Activated CD4-positive, alpha-beta T cell treated with anti-CD3 and anti-CD28 coated beads, Interleukin-2, amount 10 ng/mL, durations not matched to agents 7 days and 5 days (primary cell): ENCODE measurements around the gene STAP1. TPM values are rescaled to one million over a fixed set of nuclear protein-coding genes. Genes with fewer than 3 reads are reported as not detected.
"Not testable (repeated sequence)": the region's sequence is repeated elsewhere in the genome, so short reads cannot be mapped to it uniquely, and the experiment has no call there.

Experiments used
- CTCF ChIA-PET: fragments of 350-600 bp; sonication (Branson Sonifier 250); formaldehyde crosslinking; loops from one replicate; lab custom pipeline; 2021; ENCODE audit warnings: antibody characterized with exemption; lab: Charles Lee
- POLR2A ChIA-PET: fragments of 350-600 bp; sonication (Branson Sonifier 250); formaldehyde crosslinking; loops from one replicate; lab custom pipeline; 2021; ENCODE audit warnings: antibody characterized with exemption; lab: Charles Lee
- DNase-seq: peaks from one replicate; pipeline ENCODE4 v3.0.0-alpha.2; 2020
- H3K27ac Mint-ChIP-seq: one replicate; pipeline ENCODE4 v1.8.0; 2021; ENCODE audit warnings: mild to moderate bottlenecking, moderate library complexity, mixed read lengths
- H3K27me3 Mint-ChIP-seq: one replicate; pipeline ENCODE4 v1.8.0; 2021; ENCODE audit warnings: mixed read lengths
- H3K36me3 Mint-ChIP-seq: one replicate; pipeline ENCODE4 v1.8.0; 2021; ENCODE audit warnings: low read depth, mixed read lengths
- H3K4me1 Mint-ChIP-seq: one replicate; pipeline ENCODE4 v1.8.0; 2021; ENCODE audit warnings: mixed read lengths
- H3K4me3 Mint-ChIP-seq: one replicate; pipeline ENCODE4 v1.8.0; 2021; ENCODE audit warnings: mild to moderate bottlenecking, moderate library complexity, mixed read lengths
- H3K9me3 Mint-ChIP-seq: one replicate; pipeline ENCODE4 v1.8.0; 2021; ENCODE audit warnings: mixed read lengths
- total RNA-seq, 2 experiments: library from RNA; stranded (reverse); gene quantifications; one replicate each; pipeline ENCODE4 v1.2.3, GENCODE V29; 2021

STAP1 gene
- 10 to 100 TPM; 31.0 to 32.5 TPM for total RNA-seq

GRCh38 chr4:67558493-67558892 lies at the start of gene STAP1:
TSS of gene STAP1 (plus strand) at chr4:67558727. CDS start at chr4:67558810, 83 bp downstream.
- Mint-ChIP-seq H3K4me3 (peak within 1 kb of the TSS; percentile 91), H3K9me3 (no peaks in the 10 kb centered on the region), H3K36me3 (peaks cover 17% of the 10 kb centered on the region), H3K4me1 (peaks cover 49% of the 10 kb centered on the region), H3K27me3 (no peaks in the 10 kb centered on the region), H3K27ac (peak within 1 kb of the TSS; percentile 91)
- POLR2A ChIA-PET = no interaction called here
- peak; percentile 58 for DNase-seq
- CTCF ChIA-PET = interaction anchor here (1.7 kb wide), 1 partner anchor 9 kb away, joined by 4 read pairs; no protein-coding TSS in a partner anchor

DNA sequence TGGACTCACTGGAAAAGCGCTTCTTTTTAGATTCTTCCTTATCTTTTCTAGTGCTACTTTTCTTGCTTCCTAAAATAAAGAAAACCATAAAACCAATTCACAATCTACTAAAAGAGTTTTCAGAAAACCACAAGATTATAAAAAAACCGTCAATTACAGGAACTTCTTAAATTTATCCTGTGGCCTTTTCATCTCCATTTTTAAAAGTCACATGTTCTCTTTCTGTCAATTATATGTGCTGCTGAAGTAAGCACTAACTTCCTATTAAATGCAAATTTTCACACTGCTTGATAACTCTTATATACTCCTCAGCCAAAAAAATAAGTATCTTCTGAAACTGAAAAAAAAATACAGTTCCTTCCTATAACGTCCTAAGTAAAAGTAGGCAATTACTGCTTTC lies 46.0 kb upstream of the STAP1 start:
- POLR2A ChIA-PET = no interaction called here
- Mint-ChIP-seq H3K9me3 (no peaks in the 10 kb centered on the region), H3K4me3 (no peak overlapping the region), H3K36me3 (peaks cover 66% of the 10 kb centered on the region), H3K27ac (no peak overlapping the region), H3K4me1 (peaks cover 9% of the 10 kb centered on the region), H3K27me3 (no peaks in the 10 kb centered on the region)
- CTCF ChIA-PET = no interaction called here
- no peak for DNase-seq

- Mint-ChIP-seq H3K4me3 (no peak overlapping the region), H3K9me3 (peaks cover 3% of the 10 kb centered on the region), H3K4me1 (peaks cover 28% of the 10 kb centered on the region), H3K36me3 (peaks cover 61% of the 10 kb centered on the region), H3K27ac (no peak overlapping the region), H3K27me3 (no peaks in the 10 kb centered on the region)
- DNase-seq = no peak
- ChIA-PET CTCF (interaction anchor here (0.5 to 1.5 kb wide), 2 partner anchors 23 to 118 kb away, joined by 3 read pairs; no protein-coding TSS in a partner anchor), POLR2A (no interaction called here)
These were observed 38.4 kb upstream of the STAP1 start for GRCh38 chr4:67520141-67520540.

DNA sequence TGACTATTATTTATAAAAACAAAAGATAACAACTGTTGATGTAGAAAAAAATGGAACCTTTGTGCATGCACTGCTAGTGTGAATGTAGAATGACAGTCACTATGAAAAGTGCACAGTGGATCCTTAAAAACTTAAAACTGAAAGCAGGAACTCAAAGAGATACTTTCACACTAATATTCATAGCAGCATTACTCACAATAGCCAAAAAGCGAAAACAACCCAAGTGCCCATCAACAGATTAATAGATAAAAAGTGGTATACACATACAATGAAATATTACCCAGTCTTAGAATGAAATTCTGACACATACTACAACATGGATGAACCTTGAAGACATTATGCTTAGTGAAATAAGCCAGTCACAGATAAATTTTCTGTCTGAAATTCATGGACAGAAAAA lies 37.0 kb upstream of the STAP1 start:
- no peak for DNase-seq
- Mint-ChIP-seq H3K27me3 (no peaks in the 10 kb centered on the region), H3K9me3 (peaks cover 8% of the 10 kb centered on the region), H3K36me3 (peaks cover 62% of the 10 kb centered on the region), H3K27ac (no peak overlapping the region), H3K4me1 (peaks cover 39% of the 10 kb centered on the region), H3K4me3 (no peak overlapping the region)
- CTCF ChIA-PET = no interaction called here
- POLR2A ChIA-PET = no interaction called here

DNA sequence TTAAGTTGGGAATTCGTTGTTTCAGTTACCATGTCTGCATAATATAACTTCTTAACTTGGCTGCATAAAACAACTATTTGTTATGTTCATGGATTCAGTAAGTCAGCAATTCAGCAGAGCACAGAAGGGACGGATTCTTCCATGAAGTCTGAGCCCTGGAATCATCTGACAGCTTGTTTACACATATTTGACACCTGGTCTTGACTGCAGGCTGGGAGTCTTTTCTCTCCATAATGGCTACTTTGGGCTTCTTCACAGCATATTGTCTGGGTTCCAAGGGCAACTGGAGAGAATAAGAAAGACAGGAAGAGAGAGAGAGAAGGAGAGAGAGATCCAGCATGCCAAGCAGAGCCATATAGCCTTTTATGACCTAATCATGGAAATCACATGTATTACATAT lies 36.3 kb upstream of the STAP1 start:
- CTCF ChIA-PET = interaction anchor here (0.9 kb wide), 1 partner anchor 57 kb away, joined by 3 read pairs; no protein-coding TSS in a partner anchor
- H3K4me1 Mint-ChIP-seq = peaks cover 41% of the 10 kb centered on the region
- DNase-seq = no peak
- POLR2A ChIA-PET = no interaction called here
- peak overlapping the region; percentile 20 for H3K27ac Mint-ChIP-seq
- peaks cover 10% of the 10 kb centered on the region for H3K9me3 Mint-ChIP-seq
- H3K36me3 Mint-ChIP-seq = peaks cover 65% of the 10 kb centered on the region
- H3K4me3 Mint-ChIP-seq = no peak overlapping the region
- no peaks in the 10 kb centered on the region for H3K27me3 Mint-ChIP-seq

DNA sequence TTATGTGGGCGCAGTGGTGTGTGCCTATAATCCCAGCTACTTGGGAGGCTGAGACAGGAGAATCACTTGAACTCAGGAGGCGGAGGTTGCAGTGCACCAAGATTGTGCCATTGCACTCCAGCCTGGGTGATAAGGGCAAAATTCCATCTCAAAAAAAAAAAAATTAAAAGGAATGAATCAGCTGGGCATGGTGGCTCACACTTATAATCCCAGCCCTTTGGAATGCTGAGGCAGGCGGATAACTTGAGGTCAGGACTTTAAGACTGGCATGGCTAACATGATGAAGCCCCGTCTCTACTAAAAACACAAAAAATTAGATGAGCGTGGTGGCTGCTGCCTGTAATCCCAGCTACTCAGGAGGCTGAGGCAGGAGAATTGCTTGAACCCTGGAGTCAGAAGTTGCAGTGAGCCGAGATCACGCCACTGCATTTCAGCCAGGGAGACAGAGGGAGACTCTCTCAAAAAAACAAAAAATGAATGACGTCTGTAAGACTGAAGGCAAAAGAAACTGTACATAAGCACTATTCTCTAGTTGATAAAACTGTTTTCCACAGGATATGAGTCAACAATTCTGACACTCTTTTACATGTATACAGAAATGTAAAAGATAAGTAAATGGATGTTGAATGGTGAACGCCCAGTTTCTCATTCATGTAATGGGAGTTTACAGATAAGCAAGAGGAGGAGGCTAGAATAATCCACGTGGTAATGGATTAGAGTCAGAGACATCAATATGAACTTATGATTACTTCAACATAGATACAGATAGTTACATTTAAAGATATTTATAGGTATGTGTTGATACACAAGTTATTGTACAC lies 35.5 kb upstream of the STAP1 start:
- Mint-ChIP-seq H3K9me3 (peaks cover 10% of the 10 kb centered on the region), H3K36me3 (peaks cover 68% of the 10 kb centered on the region), H3K27ac (peak overlapping the region; percentile 89), H3K4me3 (no peak overlapping the region), H3K27me3 (no peaks in the 10 kb centered on the region), H3K4me1 (peaks cover 42% of the 10 kb centered on the region)
- DNase-seq = no peak
- CTCF ChIA-PET = interaction anchor here (0.7 to 1.0 kb wide), 3 partner anchors 22 to 177 kb away, joined by 3 read pairs; partner anchors contain the start of gene CENPC
- POLR2A ChIA-PET = no interaction called here

DNA sequence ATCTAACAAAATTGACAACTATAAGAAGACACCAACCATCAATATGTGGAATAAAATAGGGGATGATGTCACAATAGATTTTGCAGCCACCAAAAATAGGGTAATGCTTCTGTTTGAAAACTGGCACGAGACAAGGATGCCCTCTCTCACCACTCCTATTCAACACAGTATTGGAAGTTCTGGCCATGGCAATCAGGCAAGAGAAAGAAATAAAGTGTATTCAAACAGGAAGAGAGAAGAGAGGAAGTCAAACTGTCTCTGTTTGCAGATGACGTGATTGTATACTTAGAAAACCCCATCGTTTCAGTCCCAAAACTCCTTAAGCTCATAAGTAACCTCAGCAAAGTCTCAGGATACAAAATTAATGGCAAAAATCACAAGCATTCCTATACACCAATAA lies 34.4 kb upstream of the STAP1 start:
- CTCF ChIA-PET = interaction anchor here (1.0 kb wide), 1 partner anchor 21 kb away, joined by 3 read pairs; the partner anchor contains the start of gene CENPC
- Mint-ChIP-seq H3K4me1 (peaks cover 45% of the 10 kb centered on the region), H3K36me3 (peaks cover 69% of the 10 kb centered on the region), H3K27ac (peak overlapping the region; percentile 48)
- H3K9me3 Mint-ChIP-seq, H3K4me3 Mint-ChIP-seq, DNase-seq, H3K27me3 Mint-ChIP-seq, POLR2A ChIA-PET: not testable (repeated sequence)

DNA sequence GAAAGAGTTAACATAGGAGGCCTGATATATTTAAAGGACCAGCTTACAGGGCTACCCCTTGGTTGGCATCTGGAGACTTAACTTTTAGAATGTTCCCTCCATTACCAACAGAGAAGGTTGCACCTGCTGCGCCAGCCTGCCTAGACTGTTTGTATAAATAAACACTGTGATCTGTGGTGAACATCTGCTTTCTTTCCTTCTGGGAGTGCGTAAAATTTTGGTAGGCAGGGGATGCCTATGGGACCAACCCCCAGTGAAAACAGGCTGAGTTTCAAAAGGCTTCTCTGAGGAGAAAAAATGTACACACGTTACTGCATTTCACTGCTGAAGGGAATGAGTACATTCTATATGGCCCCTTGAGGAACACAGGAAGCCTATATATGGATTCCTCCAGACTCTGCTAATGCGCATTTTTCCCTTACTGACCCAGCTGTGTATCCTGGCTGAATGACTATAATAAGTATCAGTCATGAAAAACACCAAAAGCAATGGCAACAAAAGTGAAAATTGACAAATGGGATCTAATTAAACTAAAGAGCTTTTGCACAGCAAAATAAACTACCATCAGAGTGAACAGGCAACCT lies 27.1 kb upstream of the STAP1 start:
- no peak overlapping the region for H3K4me3 Mint-ChIP-seq
- no peak for DNase-seq
- ChIA-PET CTCF (no interaction called here), POLR2A (no interaction called here)
- peaks cover 10% of the 10 kb centered on the region for H3K9me3 Mint-ChIP-seq
- H3K27ac Mint-ChIP-seq = no peak overlapping the region
- no peaks in the 10 kb centered on the region for H3K27me3 Mint-ChIP-seq
- peaks cover 15% of the 10 kb centered on the region for H3K4me1 Mint-ChIP-seq
- peaks cover 77% of the 10 kb centered on the region for H3K36me3 Mint-ChIP-seq

GRCh38 chr4:67532397-67532796 lies 26.1 kb upstream of the STAP1 start:
- H3K27ac Mint-ChIP-seq, CTCF ChIA-PET, DNase-seq, H3K4me3 Mint-ChIP-seq, POLR2A ChIA-PET, H3K9me3 Mint-ChIP-seq, H3K27me3 Mint-ChIP-seq: not testable (repeated sequence)
- Mint-ChIP-seq H3K36me3 (peaks cover 73% of the 10 kb centered on the region), H3K4me1 (peaks cover 13% of the 10 kb centered on the region)

DNA sequence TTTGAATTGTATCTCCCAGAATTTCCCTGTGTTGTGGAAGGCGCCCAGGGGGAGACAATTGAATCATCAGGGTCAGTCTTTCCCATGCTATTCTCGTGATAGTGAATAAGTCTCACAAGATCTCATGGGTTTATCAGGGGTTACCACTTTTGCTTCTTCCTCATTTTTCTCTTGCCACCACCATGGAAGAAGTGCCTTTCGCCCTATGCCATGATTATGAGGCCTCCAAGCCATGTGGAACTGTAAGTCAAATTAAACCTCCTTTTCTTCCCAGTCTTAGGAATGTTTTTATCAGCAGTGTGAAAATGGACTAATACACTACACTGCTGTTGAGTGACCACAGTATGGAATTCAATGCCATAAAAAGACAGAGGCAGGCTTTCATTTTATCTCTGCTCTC lies 25.4 kb upstream of the STAP1 start:
- no peak for DNase-seq
- Mint-ChIP-seq H3K4me1 (peaks cover 11% of the 10 kb centered on the region), H3K27me3 (no peaks in the 10 kb centered on the region), H3K9me3 (peaks cover 8% of the 10 kb centered on the region), H3K4me3 (no peak overlapping the region), H3K36me3 (peaks cover 74% of the 10 kb centered on the region), H3K27ac (no peak overlapping the region)
- CTCF ChIA-PET = no interaction called here
- POLR2A ChIA-PET = no interaction called here

DNA sequence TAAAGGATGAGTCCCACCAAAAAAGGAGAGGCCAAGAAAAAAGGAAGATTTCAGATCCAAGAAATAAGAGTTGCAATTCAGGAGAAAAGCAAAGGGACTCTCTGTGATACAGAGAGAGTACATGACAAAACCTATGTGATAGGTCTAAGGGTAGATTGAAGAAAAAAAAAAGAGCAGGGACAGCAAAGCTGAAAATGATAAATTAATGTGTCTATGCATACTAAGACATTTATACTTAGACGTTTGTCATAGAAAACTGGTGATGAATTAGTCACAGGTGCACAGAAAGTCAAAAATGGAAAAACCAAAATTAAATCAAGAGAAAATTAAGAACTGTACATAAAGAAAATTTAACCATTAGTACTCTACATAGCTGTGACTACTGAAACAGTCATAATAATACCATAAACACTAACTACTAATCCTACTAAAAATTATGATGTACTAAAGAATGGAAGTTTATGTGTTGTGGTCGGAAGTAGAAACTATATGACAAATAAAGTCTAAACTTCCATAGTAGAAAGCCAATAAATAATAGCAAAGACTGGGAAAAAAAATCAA lies 23.2 kb upstream of the STAP1 start:
- H3K36me3 Mint-ChIP-seq = peaks cover 81% of the 10 kb centered on the region
- H3K9me3 Mint-ChIP-seq = peaks cover 8% of the 10 kb centered on the region
- H3K27ac Mint-ChIP-seq = no peak overlapping the region
- no peak for DNase-seq
- POLR2A ChIA-PET = no interaction called here
- H3K27me3 Mint-ChIP-seq = no peaks in the 10 kb centered on the region
- CTCF ChIA-PET = interaction anchor here (0.6 to 1.5 kb wide), 3 partner anchors 11 to 176 kb away, joined by 3 to 5 read pairs (median 3); no protein-coding TSS in a partner anchor
- H3K4me1 Mint-ChIP-seq = peaks cover 17% of the 10 kb centered on the region
- H3K4me3 Mint-ChIP-seq = no peak overlapping the region

GRCh38 chr4:67539830-67540229 lies 18.7 kb upstream of the STAP1 start:
- POLR2A ChIA-PET = no interaction called here
- H3K4me3 Mint-ChIP-seq = no peak overlapping the region
- no peak overlapping the region for H3K27ac Mint-ChIP-seq
- H3K36me3 Mint-ChIP-seq = peaks cover 75% of the 10 kb centered on the region
- H3K9me3 Mint-ChIP-seq = no peaks in the 10 kb centered on the region
- no peak for DNase-seq
- H3K27me3 Mint-ChIP-seq = no peaks in the 10 kb centered on the region
- CTCF ChIA-PET = interaction anchor here (0.5 to 1.8 kb wide), 2 partner anchors 31 to 136 kb away, joined by 3 to 4 read pairs; no protein-coding TSS in a partner anchor
- peaks cover 39% of the 10 kb centered on the region for H3K4me1 Mint-ChIP-seq

GRCh38 chr4:67542076-67542475 lies 16.5 kb upstream of the STAP1 start:
- Mint-ChIP-seq H3K4me1 (peaks cover 45% of the 10 kb centered on the region), H3K36me3 (peaks cover 61% of the 10 kb centered on the region), H3K27ac (no peak overlapping the region), H3K9me3 (no peaks in the 10 kb centered on the region), H3K27me3 (no peaks in the 10 kb centered on the region), H3K4me3 (no peak overlapping the region)
- CTCF ChIA-PET = no interaction called here
- POLR2A ChIA-PET = interaction anchor here (0.7 kb wide), 1 partner anchor 31 kb away, joined by 3 read pairs; no protein-coding TSS in a partner anchor
- DNase-seq = no peak
